OCI-LY3 (cell line): ENCODE measurements around the gene SLC35A4.
"Not testable (repeated sequence)": the region's sequence is repeated elsewhere in the genome, so short reads cannot be mapped to it uniquely, and the experiment has no call there.

Source experiments
- H2AFZ ChIP-seq: fragments of 200-600, 300-600 bp; shearing (Covaris generic); 2 replicates; pipeline ENCODE4 v1.6.0; 2014; ENCODE audit warnings: antibody characterized with exemption, low read depth, low read length
- H3K27ac ChIP-seq: fragments of 200-600, 300-600 bp; sonication (generic); 2 replicates; pipeline ENCODE4 v1.5.1; 2014; ENCODE audit warnings: mild to moderate bottlenecking, low read length, moderate library complexity, mixed read lengths
- H3K27me3 ChIP-seq: fragments of 200-600, 300-600 bp; sonication (generic); 2 replicates; pipeline ENCODE4 v1.6.1; 2014; ENCODE audit warnings: low read depth, low read length, mixed read lengths
- H3K36me3 ChIP-seq: fragments of 200-600, 300-600 bp; sonication (generic); replicated peaks from 2 replicates; pipeline ENCODE3; 2014; ENCODE audit warnings: low read depth, low read length, mixed read lengths
- H3K4me1 ChIP-seq: fragments of 300-600, 200-600 bp; sonication (generic); 2 replicates; pipeline ENCODE4 v1.6.1; 2014; ENCODE audit warnings: low read length, mixed read lengths
- H3K4me2 ChIP-seq: fragments of 200-600, 300-600 bp; sonication (generic); 2 replicates; pipeline ENCODE4 v1.6.1; 2014; ENCODE audit warnings: low read length, mixed read lengths
- H3K4me3 ChIP-seq: fragments of 300-600, 200-600 bp; sonication (generic); 2 replicates; pipeline ENCODE4 v1.5.1; 2014; ENCODE audit warnings: antibody characterized with exemption, mild to moderate bottlenecking, low read length, moderate library complexity
- H3K79me2 ChIP-seq: fragments of 300-600, 200-600 bp; shearing (Covaris generic); 2 replicates; pipeline ENCODE4 v1.6.1; 2014; ENCODE audit warnings: mild to moderate bottlenecking, low read length, mixed read lengths
- H3K9ac ChIP-seq: fragments of 300-600, 200-600 bp; shearing (Covaris generic); 2 replicates; pipeline ENCODE4 v1.6.0; 2014; ENCODE audit warnings: mild to moderate bottlenecking, low read length, moderate library complexity
- H3K9me3 ChIP-seq: fragments of 200-600, 300-600 bp; shearing (Covaris generic); 2 replicates; pipeline ENCODE4 v1.6.1; 2014; ENCODE audit warnings: low read length, mixed read lengths; ENCODE audit not compliant: insufficient read depth
- H4K20me1 ChIP-seq: fragments of 200-600, 300-600 bp; sonication (generic); 2 replicates; pipeline ENCODE4 v1.6.1; 2016; ENCODE audit warnings: low read length, mixed read lengths; ENCODE audit not compliant: insufficient read depth
- CTCF ChIP-seq: fragments of 200-600, 300-600 bp; sonication (generic); IDR thresholded peaks from 2 replicates; pipeline ENCODE4 v1.5.1; 2014; ENCODE audit warnings: antibody characterized with exemption, low read length, low read depth
- EZH2phosphoT487 ChIP-seq: fragments of 200-600 bp; shearing (Covaris generic); IDR thresholded peaks from 2 replicates; pipeline ENCODE4 v1.6.1; 2018; ENCODE audit warnings: antibody characterized with exemption, mixed run types, low read depth

Gene SLC35A4

GRCh38 chr5:140575309-140575708 is 10.7 kb downstream of the SLC35A4 start:
- no peaks in the 10 kb centered on the region for H3K4me1 ChIP-seq
- H4K20me1 ChIP-seq: no peaks in the 10 kb centered on the region
- no peak overlapping the region for H3K27ac ChIP-seq
- TF ChIP-seq EZH2phosphoT487 (no peak), CTCF (no peak)
- no peaks in the 10 kb centered on the region for H3K79me2 ChIP-seq
- H3K27me3 ChIP-seq: no peaks in the 10 kb centered on the region
- H3K36me3 ChIP-seq: no peaks in the 10 kb centered on the region
- H3K4me2 ChIP-seq: no peak overlapping the region
- no peak overlapping the region for H2AFZ ChIP-seq
- H3K9ac ChIP-seq: no peak overlapping the region
- no peak overlapping the region for H3K4me3 ChIP-seq
- no peaks in the 10 kb centered on the region for H3K9me3 ChIP-seq

- Histone ChIP-seq H4K20me1 (no peaks in the 10 kb centered on the region), H3K4me2 (no peak overlapping the region), H3K4me3 (no peak overlapping the region), H3K79me2 (no peaks in the 10 kb centered on the region), H3K36me3 (no peaks in the 10 kb centered on the region), H2AFZ (no peak overlapping the region), H3K9me3 (no peaks in the 10 kb centered on the region), H3K27me3 (no peaks in the 10 kb centered on the region), H3K27ac (no peak overlapping the region), H3K9ac (no peak overlapping the region), H3K4me1 (no peaks in the 10 kb centered on the region)
- no peak for TF ChIP-seq CTCF
Measured at GRCh38 chr5:140576776-140577201, 12.2 kb downstream of the SLC35A4 start.

- H3K4me2 ChIP-seq, H2AFZ ChIP-seq, H3K4me1 ChIP-seq, H3K4me3 ChIP-seq, H3K79me2 ChIP-seq, H3K9ac ChIP-seq, H3K27ac ChIP-seq, H3K9me3 ChIP-seq, H3K27me3 ChIP-seq, H3K36me3 ChIP-seq, H4K20me1 ChIP-seq: not testable (repeated sequence)
Measured at GRCh38 chr5:140579188-140579747, 14.6 kb downstream of the SLC35A4 start.

- Histone ChIP-seq H3K4me3 (no peak overlapping the region), H3K27ac (no peak overlapping the region), H3K9ac (no peak overlapping the region), H3K79me2 (no peaks in the 10 kb centered on the region), H3K27me3 (no peaks in the 10 kb centered on the region), H3K36me3 (no peaks in the 10 kb centered on the region), H2AFZ (no peak overlapping the region), H3K9me3 (no peaks in the 10 kb centered on the region), H3K4me1 (no peaks in the 10 kb centered on the region), H4K20me1 (no peaks in the 10 kb centered on the region), H3K4me2 (no peak overlapping the region)
- TF ChIP-seq CTCF: no peak
- TF ChIP-seq EZH2phosphoT487: no peak
Measured at GRCh38 chr5:140587495-140587894, 22.9 kb downstream of the SLC35A4 start.
